Gastrocnemius medialis (tissue), 4 donors: ENCODE measurements around the gene ZEB1. TPM values are rescaled to one million over a fixed set of nuclear protein-coding genes. Genes with fewer than 3 reads are reported as not detected.
A peak's percentile ranks its signal among the peaks of the same experiment; 100 is the strongest.

Experiments
- ATAC-seq, 2 donors: fragments of 150-250 bp; one replicate each; pipeline ENCODE4 v1.9.1; 2016
- DNase-seq, 2 donors: peaks; one replicate each; pipeline ENCODE4 v3.0.0-alpha.2; 2019
- H3K27ac ChIP-seq, 4 donors: fragments of 200-600 bp; sonication (generic); 1 replicate in 1 of 4; 2 replicates in 3 of 4; pipeline ENCODE4 v1.5.1; 2016 to 2018; ENCODE audit warnings: mild to moderate bottlenecking in 2 of 4, moderate library complexity in 1 of 4
- H3K27me3 ChIP-seq, 3 donors: fragments of 200-600 bp; sonication (generic) in 2 of 3; 1 replicate in 1 of 3; 2 replicates in 2 of 3; pipeline versions ENCODE4 v1.5.1 to v1.6.0; 2016 to 2019; ENCODE audit warnings: mild to moderate bottlenecking in 1 of 3, moderate library complexity in 1 of 3
- H3K36me3 ChIP-seq, 2 donors: fragments of 200-600 bp; sonication (generic) in 1 of 2; one replicate each; pipeline ENCODE4 v1.5.1; 2017 to 2018
- H3K4me1 ChIP-seq, 2 donors: fragments of 200-600 bp; sonication (generic) in 1 of 2; one replicate each; pipeline ENCODE4 v1.5.1; 2016 to 2017; ENCODE audit warnings: mild to moderate bottlenecking in 2 of 2
- H3K4me3 ChIP-seq, 4 donors: fragments of 200-600 bp; sonication (generic) in 3 of 4; 1 replicate in 1 of 4; 2 replicates in 3 of 4; pipeline ENCODE4 v1.5.1; 2016 to 2019; ENCODE audit warnings: mild to moderate bottlenecking in 2 of 4
- H3K9me3 ChIP-seq, 3 donors: fragments of 200-600 bp; sonication (generic) in 2 of 3; 1 replicate in 1 of 3; 2 replicates in 2 of 3; pipeline ENCODE4 v1.5.1; 2016 to 2019
- POLR2A ChIP-seq, 2 donors: fragments of 450-650 bp; IDR thresholded peaks; one replicate each; pipeline ENCODE4 v1.6.1; 2017; ENCODE audit warnings: antibody characterized with exemption in 2 of 2, mild to moderate bottlenecking in 2 of 2, moderate library complexity in 2 of 2
- in situ Hi-C, 4 donors: fragments of 200-750 bp; cut with MboI; loops; one replicate each; pipeline versions ENCODE4 v1.15.0 to v1.8.0; 2017; ENCODE audit warnings: low sequenced_read_pairs in 4 of 4
- intact Hi-C: fragments of 100-400 bp; cut with DNase I; formaldehyde crosslinking; loops from one replicate; pipeline ENCODE4 v1.15.1; 2023; ENCODE audit warnings: low total_unique reads
- total RNA-seq, 4 donors: library from RNA; depleted of rRNA; stranded (reverse); fragments of >200 nt; gene quantifications; one replicate each; pipeline versions ENCODE4 v1.1.0 to v1.2.3, GENCODE V29; 2016
- TF ChIP-seq, protein P1 (sequence below), 5 experiments: fragments of 450-650 bp in 3 of 5; fragments of 200-600 bp in 2 of 5; sonication (generic) in 2 of 5; IDR thresholded peaks in 4 of 5; conservative IDR thresholded peaks in 1 of 5; 1 replicate in 4 of 5; 2 replicates in 1 of 5; pipeline ENCODE4 v1.5.1; 2016 to 2019; ENCODE audit warnings: antibody characterized with exemption in 5 of 5, mild to moderate bottlenecking in 3 of 5, moderate library complexity in 3 of 5

The ZEB1 gene
- total RNA-seq, 4 donors from 2014 or later: 67.4 to 175 (median 137) TPM

DNA sequence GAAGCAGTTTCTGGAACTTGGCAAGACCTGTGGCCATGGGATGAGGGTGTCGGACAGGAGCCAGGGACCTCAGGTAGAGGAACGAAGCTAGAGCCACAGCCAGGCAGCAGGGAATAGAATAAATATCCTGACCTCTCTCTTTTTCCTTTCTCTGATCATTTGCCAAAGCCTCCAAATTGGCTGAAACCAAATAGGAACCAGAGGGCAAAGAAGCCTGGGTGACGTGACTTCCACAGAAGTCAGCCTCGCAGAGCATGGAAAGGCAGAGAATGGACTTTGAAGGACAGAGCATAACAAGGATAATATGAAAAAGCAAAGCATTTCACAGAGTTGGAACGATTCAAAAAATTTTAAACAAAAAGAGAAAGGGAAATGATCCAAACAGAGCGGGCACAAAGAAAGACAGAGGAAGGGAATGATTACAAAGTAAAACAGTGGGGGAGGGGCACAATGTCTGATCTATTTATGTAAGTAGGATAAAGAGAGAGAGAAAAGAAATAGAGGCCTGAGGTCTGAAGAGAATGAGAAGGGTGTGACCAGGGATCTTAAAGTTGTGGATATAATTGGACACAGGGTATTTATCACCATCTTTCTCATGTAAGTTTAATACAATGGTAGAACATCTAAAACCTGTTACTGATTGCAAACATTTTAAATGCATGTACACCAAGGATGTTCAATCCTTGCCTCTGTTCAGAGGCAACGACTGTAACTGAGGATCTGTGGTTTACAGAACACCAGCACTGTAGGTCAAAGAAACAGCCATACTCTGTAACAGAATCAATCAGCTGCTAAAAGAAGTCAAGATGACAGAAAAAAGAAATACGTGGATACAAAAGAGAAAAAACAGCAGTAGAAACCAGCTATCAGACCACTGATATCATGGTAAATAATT lies 4.5 kb upstream of the ZEB1 start:
- in situ Hi-C loops: loop anchor here (10.0 to 25.0 kb wide), 4 partner anchors 277 to 530 kb away; partner anchors contain the start of gene ZNF438 (in 1 of the 4)

DNA sequence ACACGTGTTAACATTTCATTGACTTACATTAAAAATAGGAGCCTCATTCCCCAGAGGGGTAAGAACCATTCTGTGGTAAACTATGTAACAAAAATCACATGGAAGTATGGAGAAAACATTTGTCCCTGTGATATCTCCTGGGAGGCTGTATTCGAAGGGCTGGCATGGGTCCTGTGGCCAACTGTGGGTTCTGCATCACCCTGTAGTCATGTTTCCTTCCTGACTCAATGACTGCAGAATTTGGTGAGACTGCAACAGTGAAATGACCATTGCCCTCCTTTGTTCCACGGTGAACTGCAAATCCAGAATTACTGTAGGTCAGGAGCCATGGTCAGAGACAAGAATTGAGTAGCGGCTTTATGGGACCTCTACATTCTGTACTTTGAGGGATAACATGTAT lies 3.6 kb upstream of the ZEB1 start:
- H3K36me3 ChIP-seq: no peaks in the 10 kb centered on the region
- H3K27ac ChIP-seq: peak overlapping the region in 2 of 4 donors; percentile 14 to 22
- H3K27me3 ChIP-seq: no peaks in the 10 kb centered on the region
- intact Hi-C loops: loop anchor here (5.0 kb wide), 3 partner anchors 177 to 492 kb away; no protein-coding TSS in a partner anchor
- ATAC-seq: no peak
- no peak for DNase-seq
- in situ Hi-C loops: loop anchor here (10.0 to 25.0 kb wide), 4 partner anchors 278 to 531 kb away; partner anchors contain the start of gene ZNF438 (in 1 of the 4)
- no peak for TF ChIP-seq POLR2A (IDR thresholded peaks at IDR 0.05)
- TF ChIP-seq, protein P1, sequence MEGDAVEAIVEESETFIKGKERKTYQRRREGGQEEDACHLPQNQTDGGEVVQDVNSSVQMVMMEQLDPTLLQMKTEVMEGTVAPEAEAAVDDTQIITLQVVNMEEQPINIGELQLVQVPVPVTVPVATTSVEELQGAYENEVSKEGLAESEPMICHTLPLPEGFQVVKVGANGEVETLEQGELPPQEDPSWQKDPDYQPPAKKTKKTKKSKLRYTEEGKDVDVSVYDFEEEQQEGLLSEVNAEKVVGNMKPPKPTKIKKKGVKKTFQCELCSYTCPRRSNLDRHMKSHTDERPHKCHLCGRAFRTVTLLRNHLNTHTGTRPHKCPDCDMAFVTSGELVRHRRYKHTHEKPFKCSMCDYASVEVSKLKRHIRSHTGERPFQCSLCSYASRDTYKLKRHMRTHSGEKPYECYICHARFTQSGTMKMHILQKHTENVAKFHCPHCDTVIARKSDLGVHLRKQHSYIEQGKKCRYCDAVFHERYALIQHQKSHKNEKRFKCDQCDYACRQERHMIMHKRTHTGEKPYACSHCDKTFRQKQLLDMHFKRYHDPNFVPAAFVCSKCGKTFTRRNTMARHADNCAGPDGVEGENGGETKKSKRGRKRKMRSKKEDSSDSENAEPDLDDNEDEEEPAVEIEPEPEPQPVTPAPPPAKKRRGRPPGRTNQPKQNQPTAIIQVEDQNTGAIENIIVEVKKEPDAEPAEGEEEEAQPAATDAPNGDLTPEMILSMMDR (IDR thresholded peaks at IDR 0.05 in 4 of 5, conservative IDR thresholded peaks at IDR 0.05 in 1 of 5): no peak
- H3K4me1 ChIP-seq: peaks cover 0 to 21% of the 10 kb centered on the region in 2 donors
- no peak overlapping the region for H3K4me3 ChIP-seq
- no peaks in the 10 kb centered on the region for H3K9me3 ChIP-seq

More for the DNA sequence above, 4.5 kb upstream of the ZEB1 start:
- H3K4me1 ChIP-seq: peaks cover 0 to 21% of the 10 kb centered on the region in 2 donors
- intact Hi-C loops: loop anchor here (5.0 kb wide), 3 partner anchors 178 to 493 kb away; no protein-coding TSS in a partner anchor
- no peaks in the 10 kb centered on the region for H3K27me3 ChIP-seq
- TF ChIP-seq, protein P1 (IDR thresholded peaks at IDR 0.05 in 4 of 5, conservative IDR thresholded peaks at IDR 0.05 in 1 of 5): no peak
- TF ChIP-seq POLR2A (IDR thresholded peaks at IDR 0.05): no peak
- no peaks in the 10 kb centered on the region for H3K36me3 ChIP-seq
- no peak overlapping the region for H3K27ac ChIP-seq
- ATAC-seq: no peak
- no peak overlapping the region for H3K4me3 ChIP-seq
- DNase-seq: no peak
- no peaks in the 10 kb centered on the region for H3K9me3 ChIP-seq

DNA sequence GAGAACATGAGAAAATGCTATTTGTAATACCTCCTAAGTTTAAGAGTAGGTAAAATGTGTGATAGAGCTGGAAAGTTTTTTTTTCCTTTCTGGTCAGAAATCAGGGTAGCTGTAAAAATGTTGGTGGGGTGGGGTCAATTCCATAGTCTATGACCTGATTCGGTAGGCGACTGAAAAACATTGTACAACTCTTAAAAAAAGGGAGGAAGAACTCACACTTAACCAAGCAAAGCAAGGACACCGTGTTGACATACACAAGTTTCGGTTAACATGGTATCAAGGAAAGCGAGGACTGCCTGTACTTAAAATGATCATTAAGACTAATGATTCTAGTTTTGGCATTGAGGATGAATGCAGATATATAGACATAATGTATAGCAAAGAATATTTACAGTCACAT lies 1.8 kb upstream of the ZEB1 start:
- intact Hi-C loops (loop anchor here (5.0 kb wide), 3 partner anchors 175 to 490 kb away; no protein-coding TSS in a partner anchor), in situ Hi-C loops (loop anchor here (10.0 to 25.0 kb wide), 4 partner anchors 280 to 532 kb away; partner anchors contain the start of gene ZNF438 (in 1 of the 4))
- TF ChIP-seq, protein P1 (IDR thresholded peaks at IDR 0.05 in 4 of 5, conservative IDR thresholded peaks at IDR 0.05 in 1 of 5): no peak
- TF ChIP-seq POLR2A (IDR thresholded peaks at IDR 0.05): no peak
- ATAC-seq (no peak), DNase-seq (no peak)
- H3K4me1 ChIP-seq: peaks cover 10 to 32% of the 10 kb centered on the region in 2 donors
- no peaks in the 10 kb centered on the region for H3K9me3 ChIP-seq
- no peaks in the 10 kb centered on the region for H3K36me3 ChIP-seq
- no peak overlapping the region for H3K4me3 ChIP-seq
- no peaks in the 10 kb centered on the region for H3K27me3 ChIP-seq
- H3K27ac ChIP-seq: peak overlapping the region in 2 of 4 donors; percentile 25 to 98

DNA sequence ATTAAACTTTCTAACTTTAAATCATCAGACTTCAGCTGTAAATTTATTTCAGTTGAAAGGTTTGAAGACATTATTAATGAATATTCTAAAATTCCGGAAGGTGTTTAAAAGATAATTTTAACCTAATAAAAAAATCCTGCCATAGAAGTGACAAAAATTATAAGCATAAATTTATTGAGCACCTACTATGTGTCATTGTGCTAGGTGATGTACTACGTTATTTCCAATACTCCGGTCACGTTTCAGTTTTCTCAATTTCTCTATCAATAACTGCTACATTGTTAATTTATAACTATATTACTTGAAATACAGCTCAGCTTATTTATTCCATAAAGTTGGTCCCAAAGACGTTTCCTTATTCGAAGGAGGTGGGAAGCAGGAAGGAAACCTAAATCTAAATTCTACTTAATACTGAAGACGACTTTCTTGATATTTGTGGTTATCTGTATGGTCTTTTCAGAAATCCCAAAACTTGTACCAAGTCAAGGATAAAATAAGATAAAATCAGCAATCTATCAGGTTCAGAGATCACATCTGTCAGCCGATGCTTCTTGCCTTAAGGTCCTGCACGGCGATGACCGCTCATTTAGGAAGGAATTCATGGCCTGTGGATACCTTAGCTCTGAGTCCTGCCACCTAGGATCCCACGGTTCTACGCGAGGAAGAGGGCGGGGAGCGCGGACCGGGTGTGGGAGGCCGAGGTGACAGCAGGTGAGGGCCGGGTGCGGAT lies 1.2 kb upstream of the ZEB1 start:
- Histone ChIP-seq H3K27me3 (no peaks in the 10 kb centered on the region), H3K36me3 (no peaks in the 10 kb centered on the region), H3K9me3 (no peaks in the 10 kb centered on the region), H3K27ac (peak overlapping the region; percentile 97 to 99 (median 98)), H3K4me3 (peak overlapping the region; percentile 91 to 96 (median 94)), H3K4me1 (peaks cover 17 to 38% of the 10 kb centered on the region in 2 donors)
- intact Hi-C loops: loop anchor here (2.0 to 5.0 kb wide), 6 partner anchors 113 to 489 kb away; no protein-coding TSS in a partner anchor
- ATAC-seq: no peak
- in situ Hi-C loops: loop anchor here (10.0 to 25.0 kb wide), 4 partner anchors 281 to 533 kb away; partner anchors contain the start of gene ZNF438 (in 1 of the 4)
- no peak for DNase-seq
- TF ChIP-seq, protein P1 (IDR thresholded peaks at IDR 0.05 in 4 of 5, conservative IDR thresholded peaks at IDR 0.05 in 1 of 5): no peak
- TF ChIP-seq POLR2A (IDR thresholded peaks at IDR 0.05): no peak
